Measurements from ENCODE around the gene HNRNPF.
"Not testable (repeated sequence)": the region's sequence is repeated elsewhere in the genome, so short reads cannot be mapped to it uniquely, and the experiment has no call there.

Gene HNRNPF, protein sequence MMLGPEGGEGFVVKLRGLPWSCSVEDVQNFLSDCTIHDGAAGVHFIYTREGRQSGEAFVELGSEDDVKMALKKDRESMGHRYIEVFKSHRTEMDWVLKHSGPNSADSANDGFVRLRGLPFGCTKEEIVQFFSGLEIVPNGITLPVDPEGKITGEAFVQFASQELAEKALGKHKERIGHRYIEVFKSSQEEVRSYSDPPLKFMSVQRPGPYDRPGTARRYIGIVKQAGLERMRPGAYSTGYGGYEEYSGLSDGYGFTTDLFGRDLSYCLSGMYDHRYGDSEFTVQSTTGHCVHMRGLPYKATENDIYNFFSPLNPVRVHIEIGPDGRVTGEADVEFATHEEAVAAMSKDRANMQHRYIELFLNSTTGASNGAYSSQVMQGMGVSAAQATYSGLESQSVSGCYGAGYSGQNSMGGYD

DNA sequence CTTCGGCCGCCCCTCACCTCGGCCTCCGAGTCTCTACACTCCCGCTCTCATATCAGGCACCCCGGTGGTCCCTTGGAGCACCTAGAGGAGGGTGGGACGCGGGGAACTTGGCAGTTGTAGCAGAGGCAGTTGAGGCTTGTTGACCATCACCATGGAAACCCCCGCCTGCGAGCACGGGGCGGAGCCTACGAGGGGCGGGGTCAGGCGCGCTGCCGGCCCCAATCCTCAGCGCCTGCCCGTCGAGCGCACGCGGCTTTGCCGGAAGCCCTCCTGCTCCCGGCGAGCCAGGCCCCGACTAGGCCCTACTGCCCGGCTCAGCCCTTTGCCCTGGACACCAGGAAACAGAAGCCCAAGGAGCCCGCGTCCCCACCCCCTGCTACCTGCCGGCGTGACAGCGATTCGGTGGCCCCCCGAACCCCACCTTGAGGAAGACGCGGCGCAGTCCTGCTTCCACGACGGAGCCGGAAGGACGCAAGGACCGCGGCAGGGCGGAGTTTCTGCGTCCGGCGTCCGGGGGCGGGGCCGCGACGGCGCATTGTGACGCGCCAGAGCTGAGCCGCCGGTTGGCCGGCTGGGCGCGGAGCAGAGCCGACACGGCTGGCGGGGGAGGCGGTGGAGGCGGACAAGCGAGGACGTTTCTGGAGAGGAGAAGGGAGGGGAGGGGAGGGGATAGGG lies at the start of gene HNRNPF:
HNRNPF (minus strand) TSS at position 477 of the 675 bp plus-strand sequence. CDS start 21,302 bp downstream, outside the sequence.
- DNase-seq, result peak; percentile 98

DNA sequence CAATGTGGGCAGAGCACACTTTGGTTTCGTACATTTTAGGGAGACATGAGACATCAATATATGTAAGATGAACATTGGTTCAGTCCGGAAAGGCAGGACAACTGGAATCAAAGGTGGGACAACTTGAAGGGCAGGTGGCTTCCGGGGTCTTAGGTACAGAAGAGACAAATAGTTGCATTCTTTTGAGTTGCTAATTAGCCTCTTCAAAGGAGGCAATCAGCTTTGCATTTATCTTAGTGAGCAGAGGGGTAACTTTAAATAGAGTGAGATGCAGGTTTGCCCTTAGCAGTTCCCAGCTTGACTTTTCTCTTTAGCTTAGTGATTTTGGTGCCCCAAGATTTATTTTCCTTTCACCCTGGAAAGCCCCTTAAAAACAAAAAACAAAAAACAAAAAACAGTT lies 49.2 kb upstream of the HNRNPF start:
- DNase-seq, result no peak

DNA sequence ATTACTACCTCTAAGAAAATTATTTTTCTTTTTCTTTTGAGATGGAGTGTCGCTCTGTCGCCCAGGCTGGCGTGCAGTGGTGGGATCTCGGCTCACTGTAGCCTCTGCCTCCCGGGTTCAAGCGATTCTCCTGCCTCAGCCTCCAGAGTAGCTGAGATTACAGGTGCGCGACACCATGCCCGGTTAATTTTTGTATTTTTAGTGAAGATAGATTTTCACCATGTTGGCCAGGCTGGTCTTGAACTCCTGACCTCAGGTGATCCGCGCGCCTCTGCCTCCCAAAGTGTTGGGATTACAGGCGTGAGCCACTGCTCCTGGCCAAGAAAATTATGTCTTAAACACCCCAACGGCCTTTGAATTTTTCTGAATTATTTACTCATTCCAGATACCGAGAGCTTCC lies 47.6 kb upstream of the HNRNPF start:
- DNase-seq, result not testable (repeated sequence)

DNA sequence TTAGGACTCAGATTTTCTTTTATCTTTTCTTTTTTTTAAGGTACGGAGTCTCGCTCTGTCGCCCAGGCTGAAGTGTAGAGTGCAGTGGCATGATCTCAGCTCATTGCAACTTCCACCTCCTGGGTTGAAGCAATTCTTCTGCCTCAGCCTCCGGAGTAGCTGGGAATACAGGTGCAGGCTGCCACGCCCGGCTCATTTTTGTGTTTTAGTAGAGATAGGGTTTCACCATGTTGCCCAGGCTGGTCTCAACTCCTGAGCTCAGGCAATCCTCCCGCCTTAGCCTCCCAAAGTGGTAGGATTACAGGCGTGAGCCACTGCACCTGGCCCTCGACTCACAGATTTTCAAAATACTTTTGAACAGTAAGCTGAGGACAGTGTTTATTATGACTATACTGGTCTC lies 45.0 kb upstream of the HNRNPF start:
- DNase-seq, result not testable (repeated sequence)

DNA sequence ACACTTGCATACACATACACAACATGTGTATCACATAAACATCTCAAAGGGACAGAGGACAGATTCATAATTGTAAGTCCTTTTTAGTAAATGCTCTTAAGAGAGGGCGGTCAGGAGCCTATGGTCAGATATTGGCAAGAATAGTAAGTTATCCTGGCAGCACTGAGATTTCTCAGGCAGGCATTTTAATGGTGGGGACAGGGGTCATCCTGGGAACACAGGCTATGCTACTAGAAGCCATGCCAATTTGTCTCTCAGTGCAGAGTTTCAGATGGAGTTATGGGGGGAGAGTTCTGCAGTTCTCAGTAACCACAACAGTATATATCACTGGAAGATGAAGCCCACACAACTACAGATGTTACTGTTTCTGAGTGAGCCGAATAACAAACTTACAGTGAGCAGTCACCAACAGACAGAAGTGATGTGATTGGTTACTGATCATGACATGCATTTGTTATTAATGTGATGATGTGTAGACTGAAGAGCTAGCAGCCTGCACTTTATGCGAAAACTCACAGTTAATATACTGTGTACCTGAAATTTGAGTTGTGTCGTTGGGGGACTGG lies 44.4 kb upstream of the HNRNPF start:
- DNase-seq, result no peak

DNA sequence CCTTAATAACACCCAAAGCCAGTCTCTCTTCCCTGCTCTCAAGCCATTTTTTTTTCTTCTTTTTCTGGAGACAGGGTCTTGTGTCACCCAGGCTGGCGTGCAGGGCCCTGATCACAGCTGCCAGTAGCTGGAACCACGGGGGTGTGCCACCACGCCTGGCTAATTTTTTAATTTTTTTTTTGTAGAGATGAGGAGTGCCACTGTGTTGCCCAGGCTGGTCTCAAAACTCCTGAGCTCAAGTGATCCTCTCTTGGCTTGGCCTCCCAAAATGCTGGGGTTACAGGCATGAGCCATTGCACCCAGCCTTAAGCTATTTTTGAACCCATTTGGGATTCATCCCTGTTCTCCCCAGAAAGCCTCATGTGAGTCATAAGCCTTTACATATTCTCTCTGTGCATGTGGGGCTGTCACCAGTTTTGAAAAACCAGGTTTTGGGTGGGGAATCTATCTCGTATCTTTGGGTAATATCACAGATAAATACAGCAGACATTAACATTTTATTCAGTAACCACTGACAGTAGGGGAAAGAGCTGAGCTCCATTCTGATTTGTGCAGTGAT lies 43.4 kb upstream of the HNRNPF start:
- DNase-seq, result no peak

DNA sequence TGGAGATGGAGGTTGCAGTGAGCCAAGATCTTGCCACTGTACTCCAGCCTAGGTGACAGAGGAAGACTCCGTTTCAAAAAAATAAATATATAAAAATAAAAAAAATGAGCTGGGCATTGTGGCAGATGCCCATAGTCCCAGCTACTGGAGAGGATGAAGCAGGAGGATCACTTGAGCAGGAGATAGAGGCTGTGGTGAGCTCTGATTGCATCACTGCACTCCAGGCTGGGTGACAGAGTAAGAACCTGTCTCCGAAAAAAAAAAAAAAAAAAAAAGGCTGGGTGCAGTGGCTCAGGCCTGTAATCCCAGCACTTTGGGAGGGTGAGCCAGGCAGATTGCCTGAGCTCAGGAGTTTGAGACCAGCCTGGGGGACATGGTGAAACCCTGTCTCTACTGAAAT lies 39.8 kb upstream of the HNRNPF start:
- no peak for DNase-seq

DNA sequence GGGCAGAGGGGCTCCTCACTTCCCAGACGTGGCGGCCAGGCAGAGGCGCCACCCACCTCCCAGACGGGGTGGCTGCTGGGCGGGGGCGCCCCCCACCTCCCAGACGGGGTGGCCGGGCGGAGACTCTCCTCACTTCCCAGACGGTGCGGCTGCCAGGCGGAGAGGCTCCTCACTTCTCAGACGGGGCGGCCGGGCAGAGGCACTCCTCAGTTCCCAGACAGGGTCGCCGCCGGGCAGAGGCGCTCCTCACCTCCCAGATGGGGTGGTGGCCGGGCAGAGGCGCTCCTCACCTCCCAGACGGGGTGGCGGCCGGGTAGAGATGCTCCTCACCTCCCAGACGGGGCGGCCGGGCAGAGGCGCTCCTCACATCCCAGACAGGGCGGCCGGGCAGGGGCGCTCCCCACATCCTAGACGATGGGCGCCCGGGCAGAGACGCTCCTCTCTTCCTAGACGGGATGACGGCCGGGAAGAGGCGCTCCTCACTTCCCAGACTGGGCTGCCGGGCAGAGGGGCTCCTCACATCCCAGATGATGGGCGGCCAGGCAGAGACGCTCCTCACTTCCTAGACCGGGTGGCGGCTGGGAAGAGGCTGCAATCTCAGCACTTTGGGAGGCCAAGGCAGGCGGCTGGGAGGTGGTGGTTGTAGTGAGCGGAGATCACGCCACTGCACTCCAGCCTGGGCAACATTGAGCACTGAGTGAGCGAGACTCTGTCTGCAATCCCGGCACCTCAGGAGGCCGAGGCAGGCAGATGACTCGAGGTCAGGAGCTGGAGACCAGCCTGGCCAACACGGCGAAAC lies 37.4 kb upstream of the HNRNPF start:
- DNase-seq, result not testable (repeated sequence)

DNA sequence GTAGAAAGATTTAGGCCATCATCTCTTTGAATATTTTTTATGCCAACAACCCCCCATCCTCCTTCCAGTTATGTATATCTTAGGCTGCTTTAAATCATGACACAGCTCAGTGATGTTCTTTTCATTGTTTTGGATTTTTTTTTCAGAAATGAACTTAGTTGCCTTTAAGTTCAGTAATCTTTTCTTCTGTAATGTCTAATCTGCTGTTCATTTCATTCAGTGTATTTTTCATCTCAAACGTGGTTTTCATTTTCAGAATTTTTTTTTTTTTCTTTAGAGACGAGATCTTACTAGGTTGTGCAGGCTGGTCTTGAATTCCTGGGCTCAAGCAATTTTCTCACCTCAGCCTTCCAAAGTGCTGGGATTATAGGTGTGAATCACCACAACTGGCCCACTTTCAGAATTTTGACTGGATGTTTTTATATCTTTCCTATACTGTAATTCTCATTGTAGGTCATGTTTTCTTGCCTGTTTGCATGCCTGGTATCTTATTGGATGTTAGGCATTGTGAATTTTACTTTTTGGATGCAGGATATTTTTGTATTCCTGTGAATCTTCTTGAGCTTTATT lies 36.0 kb upstream of the HNRNPF start:
- DNase-seq, result no peak

DNA sequence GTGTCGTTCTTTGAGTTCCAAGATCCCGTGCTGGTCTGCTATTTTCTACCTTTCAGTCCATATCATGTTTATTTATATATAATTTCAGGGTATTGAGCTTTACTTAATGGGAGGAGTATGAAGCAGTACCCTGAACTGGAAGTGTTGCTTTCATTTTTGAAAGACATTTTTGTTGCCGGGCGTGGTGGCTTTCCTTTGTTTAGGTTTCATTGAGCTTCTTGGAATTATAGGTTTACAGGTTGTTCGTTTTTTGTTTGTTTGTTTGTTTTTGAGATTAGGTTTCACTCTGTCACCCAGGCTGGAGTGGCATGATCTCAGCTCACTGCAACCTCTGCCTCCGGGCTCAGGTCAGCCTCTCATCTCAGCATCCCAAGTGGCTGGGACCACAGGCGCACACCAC lies 35.3 kb upstream of the HNRNPF start:
- DNase-seq, result no peak

DNA sequence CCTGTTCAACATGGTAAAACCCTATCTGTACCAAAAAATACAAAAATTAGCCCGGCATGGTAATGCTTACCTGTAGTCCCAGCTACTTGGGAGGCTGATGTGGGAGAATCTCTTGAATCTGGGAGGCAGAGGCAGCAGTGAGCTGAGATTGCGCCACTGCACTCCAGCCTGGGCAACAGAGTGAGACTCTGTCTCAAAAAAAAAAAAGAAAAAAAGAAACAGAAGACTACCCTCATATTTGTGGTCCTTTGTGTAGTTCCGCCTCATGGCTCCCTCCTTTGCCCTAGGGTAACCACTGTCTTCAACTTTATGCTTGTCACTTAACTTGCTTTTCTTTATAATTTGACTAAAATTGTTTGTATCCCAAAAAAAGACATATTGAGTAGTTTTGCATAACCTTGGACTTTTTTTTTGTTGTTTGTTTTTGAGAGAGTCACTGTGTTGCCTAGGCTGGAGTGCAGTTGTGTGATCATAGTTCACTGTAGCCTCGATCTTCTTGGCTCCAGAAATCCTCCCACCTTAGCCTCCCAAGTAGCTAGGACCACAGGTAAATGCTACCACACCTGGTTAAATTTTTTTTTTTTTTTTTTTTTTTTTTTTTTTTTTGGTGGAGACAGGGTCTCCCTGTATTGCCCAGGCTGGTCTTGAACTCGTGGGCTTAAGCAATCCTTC lies 31.6 kb upstream of the HNRNPF start:
- no peak for DNase-seq

DNA sequence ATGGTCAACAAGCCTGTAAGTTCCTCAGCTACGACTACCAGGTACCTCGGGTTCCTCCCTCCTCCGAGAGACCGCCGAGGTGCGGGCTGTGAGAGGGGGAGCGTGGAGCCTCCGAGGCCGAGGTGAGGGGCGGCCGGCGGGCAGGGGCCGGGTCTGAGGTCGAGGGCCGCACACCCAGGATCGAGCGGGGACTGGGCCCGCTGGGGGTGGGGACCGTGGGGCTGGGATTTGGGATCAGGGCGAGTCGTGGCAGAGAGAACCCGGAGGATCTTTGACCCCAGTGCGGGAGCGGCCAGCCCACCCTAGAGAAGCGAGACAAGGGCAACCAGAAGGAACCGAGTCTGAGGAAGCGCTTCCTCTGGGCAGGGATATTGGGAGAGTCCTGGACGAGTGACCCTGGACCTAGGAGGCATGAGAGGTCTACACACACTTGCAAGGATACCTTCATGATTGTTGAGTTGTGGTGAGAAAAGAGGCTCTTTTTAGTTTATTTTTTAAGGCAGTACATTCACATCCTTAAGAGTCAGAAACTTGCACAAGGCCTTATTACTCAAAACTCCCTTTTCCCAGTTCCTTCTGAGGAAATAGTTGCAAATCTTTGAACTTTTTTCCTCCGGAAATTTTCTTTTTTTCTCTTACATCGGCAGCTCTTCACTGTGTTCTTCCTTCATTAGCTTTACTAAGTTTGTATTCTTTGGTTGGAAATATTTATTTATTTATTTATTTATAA lies 28.3 kb upstream of the HNRNPF start:
- DNase-seq, result no peak

DNA sequence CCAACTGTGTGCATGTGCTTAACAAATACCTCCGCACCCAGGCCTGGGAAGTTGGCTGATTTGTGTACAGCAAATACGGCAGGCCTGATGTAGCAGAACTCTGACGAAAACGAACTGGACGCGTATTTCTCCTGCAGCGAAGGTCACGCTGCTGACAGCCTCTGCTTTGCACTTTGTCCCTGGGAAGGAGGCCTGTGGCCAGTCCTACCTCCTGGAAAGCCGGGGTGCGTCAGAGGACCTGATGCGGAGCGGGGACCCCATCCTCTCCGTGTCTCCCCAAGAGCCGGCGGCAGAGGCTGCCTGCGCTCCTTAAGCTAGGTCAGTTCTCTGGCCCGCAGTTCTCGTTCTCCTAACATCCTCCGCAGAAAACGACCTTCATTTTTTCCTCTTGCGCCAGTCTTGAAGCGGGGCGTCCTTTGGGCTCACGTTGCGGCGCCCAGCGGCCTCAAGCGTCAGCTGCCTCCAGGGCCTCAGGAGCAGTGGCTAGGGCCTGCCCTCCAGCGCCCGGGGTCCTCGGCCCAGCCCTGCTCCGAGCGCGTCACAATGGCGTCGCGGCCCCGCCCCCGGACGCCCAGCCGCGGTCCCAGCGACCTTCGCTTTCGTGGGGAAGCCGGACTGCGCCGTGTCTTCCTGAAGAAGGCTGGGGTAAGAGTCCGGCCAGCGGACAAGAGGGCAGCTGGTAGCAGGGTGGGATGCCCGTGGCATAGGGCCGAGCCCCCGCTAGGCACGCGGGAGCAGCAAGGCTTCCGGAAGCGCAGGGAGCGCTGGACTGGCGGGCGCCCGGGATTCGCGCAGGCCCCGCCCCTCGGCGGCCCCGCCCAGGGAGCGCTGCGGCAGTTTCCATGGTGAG lies 27.5 kb upstream of the HNRNPF start, which contains the start of gene ZNF487:
ZNF487 (plus strand) TSS at position 821 of the 850 bp plus-strand sequence. CDS start 38,703 bp downstream, outside the sequence.
- DNase-seq, result peak; percentile 96

DNA sequence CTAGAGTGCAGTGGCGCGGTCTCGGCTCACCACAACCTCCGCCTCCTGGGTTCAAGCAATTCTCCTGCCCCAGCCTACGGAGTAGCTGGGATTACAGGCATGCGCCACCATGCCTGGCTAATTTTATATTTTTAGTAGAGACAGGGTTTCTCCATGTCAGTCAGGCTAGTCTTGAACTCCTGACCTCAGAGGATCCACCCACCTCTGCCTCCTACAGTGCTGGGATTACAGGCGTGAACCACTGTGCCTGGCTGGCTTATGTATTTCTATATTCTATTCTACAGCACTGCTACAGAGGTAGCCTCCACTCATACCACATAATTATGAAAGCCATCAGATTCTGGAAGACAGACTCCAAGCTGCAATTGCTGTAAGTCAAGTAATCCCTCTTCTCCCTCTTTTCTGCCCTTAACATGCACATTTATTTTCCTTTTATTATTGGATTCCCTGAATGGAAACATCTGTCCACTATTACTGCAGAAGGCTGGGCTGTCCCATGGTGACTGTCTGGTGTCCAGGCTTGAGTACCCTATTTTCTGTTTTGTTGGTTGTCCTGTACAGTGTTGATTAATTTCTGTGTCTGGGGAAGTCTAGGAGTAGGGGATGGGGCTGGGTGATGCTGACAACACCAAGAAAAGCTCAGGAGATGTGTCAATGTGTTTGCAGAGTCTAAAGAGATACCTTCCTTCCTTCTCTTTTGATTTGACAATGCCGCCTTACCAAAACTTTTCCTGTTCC lies 22.1 kb upstream of the HNRNPF start:
- no peak for DNase-seq

DNA sequence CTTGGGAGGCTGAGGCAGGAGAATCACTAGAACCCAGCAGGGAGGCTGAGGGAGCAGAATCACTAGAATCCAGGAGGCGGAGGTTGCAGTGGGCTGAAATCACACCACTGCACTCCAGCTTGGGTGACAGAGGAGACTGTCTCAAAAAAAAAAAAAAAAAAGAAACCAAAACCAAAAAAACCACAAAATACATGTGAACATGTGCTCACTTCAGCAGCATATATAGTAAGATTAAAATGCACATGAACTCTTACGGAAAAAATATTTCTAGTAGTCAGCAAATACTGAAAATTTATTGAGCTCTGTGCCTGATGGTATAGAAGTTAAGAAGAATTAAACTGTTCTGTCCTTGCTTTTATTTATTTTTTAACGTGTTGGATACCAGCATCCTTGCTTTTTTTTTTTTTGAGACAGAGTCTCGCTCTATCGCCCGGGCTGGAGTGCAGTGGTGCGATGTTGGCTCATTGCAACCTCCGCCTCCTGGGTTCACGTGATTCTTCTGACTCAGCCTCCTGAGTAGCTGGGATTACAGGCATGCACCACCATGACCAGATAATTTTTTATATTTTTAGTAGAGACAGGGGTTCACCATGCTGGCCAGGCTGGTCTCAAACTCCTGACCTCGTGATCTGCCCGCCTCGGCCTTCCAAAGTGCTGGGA lies 18.3 kb upstream of the HNRNPF start:
- no peak for DNase-seq

DNA sequence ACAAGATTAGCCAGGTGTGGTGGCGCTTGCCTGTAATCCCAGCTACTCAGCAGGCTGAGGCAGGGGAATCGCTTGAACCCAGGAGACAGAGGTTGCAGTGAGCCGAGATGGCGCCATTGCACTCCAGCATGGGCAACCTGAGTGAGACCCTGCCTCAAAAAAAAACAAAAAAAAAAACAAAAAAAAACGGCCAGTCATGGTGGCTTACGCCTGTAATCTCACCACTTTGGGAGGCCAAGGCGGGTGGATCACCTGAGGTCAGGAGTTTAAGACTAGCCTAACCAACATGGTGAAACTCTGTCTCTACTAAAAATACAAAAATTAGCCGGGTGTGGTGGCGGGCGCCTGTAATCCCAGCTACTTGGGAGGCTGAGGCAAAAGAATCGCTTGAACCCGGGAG lies 17.5 kb upstream of the HNRNPF start:
- not testable (repeated sequence) for DNase-seq

DNA sequence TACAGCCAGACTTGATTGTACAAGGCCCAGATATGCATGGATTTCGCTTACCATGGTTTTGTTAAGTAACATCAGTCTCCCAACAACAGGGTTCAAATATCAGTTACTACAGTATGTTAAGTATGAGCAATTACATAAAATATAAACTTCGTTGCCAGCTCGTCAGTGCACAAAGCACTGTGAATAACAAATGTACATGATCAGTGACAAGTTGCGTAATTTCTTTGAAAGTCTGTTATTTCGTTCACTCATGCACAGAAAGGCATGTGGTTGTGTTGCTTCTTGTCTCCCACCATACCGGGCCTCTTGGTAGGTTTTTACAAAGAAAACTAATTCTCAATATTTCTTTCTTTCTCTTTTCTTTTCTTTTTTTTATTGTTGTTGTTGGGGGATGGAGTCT lies 15.4 kb upstream of the HNRNPF start:
- no peak for DNase-seq

DNA sequence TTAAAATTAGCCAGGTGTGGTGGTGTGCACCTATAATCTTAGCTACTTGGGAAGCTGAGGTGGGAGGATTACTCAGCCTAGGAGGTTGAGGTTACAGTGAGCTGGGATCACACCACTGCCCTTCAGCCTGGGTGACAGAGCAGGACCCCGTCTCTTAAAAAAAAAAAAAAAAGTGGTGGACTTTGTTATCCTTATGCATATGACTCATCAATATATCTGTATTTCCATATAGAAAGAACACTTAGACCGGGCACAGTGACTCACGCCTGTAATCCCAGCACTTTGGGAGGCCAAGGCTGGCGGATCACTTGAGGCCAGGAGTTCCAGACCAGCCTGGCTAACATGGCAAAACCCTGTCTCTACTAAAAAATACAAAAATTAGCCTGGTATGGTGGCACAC lies 13.0 kb upstream of the HNRNPF start:
- not testable (repeated sequence) for DNase-seq

DNA sequence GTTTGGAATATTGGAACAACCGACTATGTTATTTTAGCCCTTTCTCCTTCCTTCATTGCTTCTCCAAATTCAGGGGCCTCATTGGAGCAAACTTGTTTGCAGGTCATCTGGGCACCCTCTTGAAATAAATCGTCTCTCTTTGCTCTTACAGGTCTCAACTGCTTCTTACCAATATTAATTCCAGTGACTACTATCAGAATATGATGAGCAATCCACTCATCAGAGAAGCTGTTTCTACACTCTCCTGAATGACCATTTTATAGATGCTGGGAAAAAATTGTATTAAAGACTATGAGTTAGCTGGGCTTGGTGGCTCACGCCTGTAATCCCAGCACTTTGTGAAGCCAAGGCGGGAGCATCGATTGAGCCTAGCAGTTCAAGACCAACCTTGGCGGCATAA lies 12.5 kb upstream of the HNRNPF start:
- no peak for DNase-seq
